ENCODE measurements around the gene ZNF423.

DNA sequence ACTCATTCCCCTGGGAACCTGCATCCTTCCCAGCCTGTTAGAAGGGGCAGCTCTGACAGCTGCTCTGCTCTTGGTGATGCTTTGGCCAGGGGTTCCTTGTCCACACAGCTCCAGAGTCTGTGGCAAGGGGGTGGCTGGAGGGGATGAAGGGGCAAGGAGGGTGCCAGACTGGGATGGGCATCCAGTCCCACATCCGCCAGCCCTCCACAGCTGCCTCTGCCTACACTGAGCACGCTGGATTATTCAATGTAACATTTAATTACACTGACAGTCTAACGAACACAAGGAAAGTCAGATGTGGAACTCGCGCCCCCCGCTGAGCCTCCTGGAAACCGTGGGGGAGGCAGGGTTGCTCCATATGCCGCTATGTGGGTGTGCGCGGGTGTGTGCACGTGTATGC lies 381.2 kb downstream of the ZNF423 start:
- TF ChIP-seq EZH2phosphoT487 (IDR thresholded peaks at IDR 0.05; ENCODE audit: insufficient read depth, low read depth) (no peak), EZH2 (IDR thresholded peaks at IDR 0.05; ENCODE audit: insufficient read depth, poor library complexity, severe bottlenecking) (no peak)

All from GM23248 (cell line).